Measurements from ENCODE around the gene EYS.

GRCh38 chr6:64789476-64789875 lies 917.5 kb downstream of the EYS start:
- TF ChIP-seq REST (IDR thresholded peaks at IDR 0.05) (no peak), MAX (IDR thresholded peaks at IDR 0.05) (no peak), FOXA1 (IDR thresholded peaks at IDR 0.05) (no peak), HNF4G (IDR thresholded peaks at IDR 0.05) (no peak), RAD21 (IDR thresholded peaks at IDR 0.05) (no peak), YY1 (IDR thresholded peaks at IDR 0.05) (no peak), EGR1 (IDR thresholded peaks at IDR 0.05; ENCODE audit: low read depth in 2 of 2) (no peak), JUND (IDR thresholded peaks at IDR 0.05) (no peak), RXRA (IDR thresholded peaks at IDR 0.05) (no peak), FOXA2 (IDR thresholded peaks at IDR 0.05) (no peak)
- TF ChIP-seq, protein P1, sequence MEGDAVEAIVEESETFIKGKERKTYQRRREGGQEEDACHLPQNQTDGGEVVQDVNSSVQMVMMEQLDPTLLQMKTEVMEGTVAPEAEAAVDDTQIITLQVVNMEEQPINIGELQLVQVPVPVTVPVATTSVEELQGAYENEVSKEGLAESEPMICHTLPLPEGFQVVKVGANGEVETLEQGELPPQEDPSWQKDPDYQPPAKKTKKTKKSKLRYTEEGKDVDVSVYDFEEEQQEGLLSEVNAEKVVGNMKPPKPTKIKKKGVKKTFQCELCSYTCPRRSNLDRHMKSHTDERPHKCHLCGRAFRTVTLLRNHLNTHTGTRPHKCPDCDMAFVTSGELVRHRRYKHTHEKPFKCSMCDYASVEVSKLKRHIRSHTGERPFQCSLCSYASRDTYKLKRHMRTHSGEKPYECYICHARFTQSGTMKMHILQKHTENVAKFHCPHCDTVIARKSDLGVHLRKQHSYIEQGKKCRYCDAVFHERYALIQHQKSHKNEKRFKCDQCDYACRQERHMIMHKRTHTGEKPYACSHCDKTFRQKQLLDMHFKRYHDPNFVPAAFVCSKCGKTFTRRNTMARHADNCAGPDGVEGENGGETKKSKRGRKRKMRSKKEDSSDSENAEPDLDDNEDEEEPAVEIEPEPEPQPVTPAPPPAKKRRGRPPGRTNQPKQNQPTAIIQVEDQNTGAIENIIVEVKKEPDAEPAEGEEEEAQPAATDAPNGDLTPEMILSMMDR (IDR thresholded peaks at IDR 0.05; ENCODE audit: low read depth, low read length, missing input control), result no peak
